CD4-positive, alpha-beta T cell (primary cell): ENCODE results near the gene SP6. TPM values are rescaled to one million over a fixed set of nuclear protein-coding genes. Genes with fewer than 3 reads are reported as not detected.

Source experiments
- ATAC-seq: fragments of 200-7000 bp; cut with Tn5 transposase; one replicate; pipeline ENCODE4 v1.10.0; 2022; ENCODE audit warnings: mild to moderate bottlenecking; ENCODE audit not compliant: poor library complexity
- CTCF ChIA-PET: fragments of 350-600 bp; sonication (Branson Sonifier 250); formaldehyde crosslinking; loops from one replicate; lab custom pipeline; 2021; ENCODE audit warnings: antibody characterized with exemption, inconsistent platforms; lab: Charles Lee
- POLR2A ChIA-PET: fragments of 350-600 bp; sonication (Branson Sonifier 250); formaldehyde crosslinking; loops from one replicate; lab custom pipeline; 2021; ENCODE audit warnings: antibody characterized with exemption, inconsistent platforms; lab: Charles Lee
- DNase-seq, 14 experiments: peaks; one replicate each; pipeline ENCODE4 v3.0.0-alpha.2; 2013 to 2020; ENCODE audit warnings: mixed read lengths in 2 of 14
- H3K27ac ChIP-seq, 2 donors: one replicate each; pipeline versions ENCODE4 v1.5.1 to v1.7.0; 2013; ENCODE audit warnings: low read length in 2 of 2, low read depth in 1 of 2, mild to moderate bottlenecking in 1 of 2
- H3K27me3 ChIP-seq, 2 experiments: 1 replicate in 1 of 2; 2 replicates in 1 of 2; pipeline versions ENCODE4 v1.6.1 to v1.7.0; 2013; ENCODE audit warnings: low read length in 2 of 2, control low read depth in 1 of 2, mild to moderate bottlenecking in 1 of 2, moderate library complexity in 1 of 2; ENCODE audit not compliant: insufficient read depth in 2 of 2, control insufficient read depth in 1 of 2
- H3K36me3 ChIP-seq: one replicate; pipeline ENCODE4 v1.6.1; 2013; ENCODE audit warnings: low read length, control low read depth; ENCODE audit not compliant: insufficient read depth
- H3K4me1 ChIP-seq: one replicate; pipeline ENCODE4 v1.6.1; 2013; ENCODE audit warnings: low read length, control low read depth; ENCODE audit not compliant: insufficient read depth
- H3K4me3 ChIP-seq: one replicate; pipeline ENCODE4 v1.5.1; 2013; ENCODE audit warnings: mild to moderate bottlenecking, low read length, moderate library complexity
- H3K9me3 ChIP-seq, 2 experiments: 1 replicate in 1 of 2; 2 replicates in 1 of 2; pipeline versions ENCODE4 v1.6.1 to v1.7.0; 2013; ENCODE audit warnings: low read length in 2 of 2, mild to moderate bottlenecking in 2 of 2, control low read depth in 1 of 2, moderate library complexity in 1 of 2; ENCODE audit not compliant: control insufficient read depth in 1 of 2, insufficient read depth in 1 of 2
- H3K27ac Mint-ChIP-seq: one replicate; pipeline ENCODE4 v1.8.0; 2020; ENCODE audit warnings: mixed read lengths
- H3K27me3 Mint-ChIP-seq: one replicate; pipeline ENCODE4 v1.8.0; 2021; ENCODE audit warnings: mixed read lengths
- H3K36me3 Mint-ChIP-seq: one replicate; pipeline ENCODE4 v1.8.0; 2021; ENCODE audit warnings: low read depth, mixed read lengths
- H3K4me1 Mint-ChIP-seq: one replicate; pipeline ENCODE4 v1.8.0; 2021; ENCODE audit warnings: low read depth, mixed read lengths
- H3K4me3 Mint-ChIP-seq: one replicate; pipeline ENCODE4 v1.8.0; 2020; ENCODE audit warnings: mild to moderate bottlenecking, mixed read lengths
- H3K9me3 Mint-ChIP-seq: one replicate; pipeline ENCODE4 v1.8.0; 2020; ENCODE audit warnings: mixed read lengths
- intact Hi-C, 2 experiments: fragments of 100-400 bp; cut with DNase I in 1 of 2; cut with micrococcal nuclease in 1 of 2; formaldehyde crosslinking; loops; one replicate each; pipeline versions ENCODE4 v1.15.1 to v1.9.0; 2023 to 2025; cut with DNase I, micrococcal nuclease
- total RNA-seq, 174 experiments: library from RNA in 2 of 174; stranded (reverse) in 2 of 174; gene quantifications; one replicate each; pipeline ENCODE4 v1.2.3 and lab custom pipeline; 2021 to 2026
- TF ChIP-seq, protein P1 (sequence below): fragments of 200-600 bp; IDR thresholded peaks from one replicate; pipeline ENCODE4 v1.8.0; 2022; ENCODE audit warnings: antibody characterized with exemption, mild to moderate bottlenecking

SP6 gene
- total RNA-seq, 2 experiments from 2014 or later: 0.17 to 0.27 TPM

DNA sequence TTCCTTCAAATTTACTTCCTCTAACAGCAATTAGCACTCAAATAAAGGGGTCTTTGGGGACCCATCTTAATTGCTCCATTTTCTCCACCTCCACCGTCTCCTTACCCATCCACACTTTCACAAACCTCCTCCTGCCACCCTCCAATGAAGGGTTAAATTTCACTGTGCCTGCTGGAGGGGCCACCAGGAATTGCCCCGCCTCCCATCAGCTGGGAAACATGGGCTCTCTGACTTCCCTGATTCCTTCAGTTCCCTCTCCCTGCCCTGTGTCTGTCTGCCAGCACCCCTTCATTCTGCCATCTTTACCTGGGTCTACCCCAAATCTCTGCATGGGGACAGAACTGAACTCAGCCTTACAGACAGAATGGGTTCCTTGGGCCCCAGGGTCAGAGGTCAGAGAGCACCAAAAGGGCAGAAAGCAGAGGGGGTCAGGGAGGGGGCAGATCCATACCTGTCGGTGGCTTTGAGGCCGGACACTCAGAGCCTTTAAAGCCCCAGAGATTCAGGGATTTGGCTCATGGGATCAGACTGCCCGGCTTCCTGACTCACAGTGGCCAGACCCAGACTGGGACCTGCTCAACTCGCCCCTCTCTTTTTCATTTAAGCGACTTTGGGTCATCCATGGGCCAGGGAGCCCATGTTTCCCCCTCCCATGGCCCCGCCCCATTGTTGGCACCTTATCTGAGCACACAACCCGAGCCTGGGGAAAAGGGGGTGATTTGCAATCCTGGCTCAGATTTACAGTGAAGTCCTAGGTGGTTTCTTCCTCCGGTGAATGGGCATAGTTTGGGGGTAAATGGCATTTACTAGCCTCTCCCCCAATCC is 27.5 kb upstream of the SP6 start:
- Mint-ChIP-seq H3K4me1 (peaks cover 9% of the 10 kb centered on the region), H3K36me3 (no peaks in the 10 kb centered on the region), H3K27me3 (peaks cover 42% of the 10 kb centered on the region), H3K4me3 (no peak overlapping the region), H3K27ac (no peak overlapping the region), H3K9me3 (no peaks in the 10 kb centered on the region)
- Histone ChIP-seq H3K9me3 (no peaks in the 10 kb centered on the region), H3K36me3 (no peaks in the 10 kb centered on the region), H3K4me3 (no peak overlapping the region), H3K27ac (no peak overlapping the region), H3K4me1 (peaks cover 14% of the 10 kb centered on the region), H3K27me3 (peaks cover 10 to 15% of the 10 kb centered on the region in 2 experiments)
- intact Hi-C loops: no loop called here
- ChIA-PET POLR2A (no interaction called here), CTCF (no interaction called here)
- DNase-seq (no peak), ATAC-seq (no peak)
- TF ChIP-seq, protein P1, sequence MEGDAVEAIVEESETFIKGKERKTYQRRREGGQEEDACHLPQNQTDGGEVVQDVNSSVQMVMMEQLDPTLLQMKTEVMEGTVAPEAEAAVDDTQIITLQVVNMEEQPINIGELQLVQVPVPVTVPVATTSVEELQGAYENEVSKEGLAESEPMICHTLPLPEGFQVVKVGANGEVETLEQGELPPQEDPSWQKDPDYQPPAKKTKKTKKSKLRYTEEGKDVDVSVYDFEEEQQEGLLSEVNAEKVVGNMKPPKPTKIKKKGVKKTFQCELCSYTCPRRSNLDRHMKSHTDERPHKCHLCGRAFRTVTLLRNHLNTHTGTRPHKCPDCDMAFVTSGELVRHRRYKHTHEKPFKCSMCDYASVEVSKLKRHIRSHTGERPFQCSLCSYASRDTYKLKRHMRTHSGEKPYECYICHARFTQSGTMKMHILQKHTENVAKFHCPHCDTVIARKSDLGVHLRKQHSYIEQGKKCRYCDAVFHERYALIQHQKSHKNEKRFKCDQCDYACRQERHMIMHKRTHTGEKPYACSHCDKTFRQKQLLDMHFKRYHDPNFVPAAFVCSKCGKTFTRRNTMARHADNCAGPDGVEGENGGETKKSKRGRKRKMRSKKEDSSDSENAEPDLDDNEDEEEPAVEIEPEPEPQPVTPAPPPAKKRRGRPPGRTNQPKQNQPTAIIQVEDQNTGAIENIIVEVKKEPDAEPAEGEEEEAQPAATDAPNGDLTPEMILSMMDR: no peak

DNA sequence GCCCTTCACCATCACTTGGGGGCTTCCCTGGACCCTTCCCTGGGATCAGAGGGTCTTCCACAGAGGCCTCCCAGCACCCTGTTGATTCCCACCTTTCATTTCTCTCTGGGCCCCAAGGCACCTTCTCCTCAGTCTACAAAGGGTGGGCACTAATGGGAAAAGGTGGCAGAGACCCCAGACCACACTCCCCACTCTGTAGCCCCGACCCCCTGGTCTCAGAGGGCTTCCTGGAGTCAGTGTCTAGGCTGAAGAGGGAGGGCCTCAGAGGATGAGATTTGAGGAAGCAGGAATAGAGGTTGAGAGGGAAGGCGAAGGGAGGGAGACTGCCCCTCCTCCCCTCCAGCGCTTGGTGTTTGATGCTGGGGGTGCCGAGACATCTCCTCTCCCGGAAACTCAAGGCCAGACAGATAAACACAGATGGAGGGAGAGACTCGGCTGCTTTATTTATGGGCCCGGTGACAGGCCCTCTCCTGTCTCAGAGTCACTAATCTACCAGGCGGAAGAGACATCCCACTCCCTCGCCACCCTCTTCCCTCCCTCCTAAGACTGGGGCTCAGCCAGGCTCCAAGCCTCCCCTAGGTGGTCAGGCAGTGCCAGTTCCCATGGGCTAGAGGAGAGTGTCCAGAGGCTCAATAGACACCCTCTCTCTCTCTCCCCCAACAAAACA is 26.5 kb upstream of the SP6 start:
- TF ChIP-seq, protein P1: no peak
- CTCF ChIA-PET: no interaction called here

DNA sequence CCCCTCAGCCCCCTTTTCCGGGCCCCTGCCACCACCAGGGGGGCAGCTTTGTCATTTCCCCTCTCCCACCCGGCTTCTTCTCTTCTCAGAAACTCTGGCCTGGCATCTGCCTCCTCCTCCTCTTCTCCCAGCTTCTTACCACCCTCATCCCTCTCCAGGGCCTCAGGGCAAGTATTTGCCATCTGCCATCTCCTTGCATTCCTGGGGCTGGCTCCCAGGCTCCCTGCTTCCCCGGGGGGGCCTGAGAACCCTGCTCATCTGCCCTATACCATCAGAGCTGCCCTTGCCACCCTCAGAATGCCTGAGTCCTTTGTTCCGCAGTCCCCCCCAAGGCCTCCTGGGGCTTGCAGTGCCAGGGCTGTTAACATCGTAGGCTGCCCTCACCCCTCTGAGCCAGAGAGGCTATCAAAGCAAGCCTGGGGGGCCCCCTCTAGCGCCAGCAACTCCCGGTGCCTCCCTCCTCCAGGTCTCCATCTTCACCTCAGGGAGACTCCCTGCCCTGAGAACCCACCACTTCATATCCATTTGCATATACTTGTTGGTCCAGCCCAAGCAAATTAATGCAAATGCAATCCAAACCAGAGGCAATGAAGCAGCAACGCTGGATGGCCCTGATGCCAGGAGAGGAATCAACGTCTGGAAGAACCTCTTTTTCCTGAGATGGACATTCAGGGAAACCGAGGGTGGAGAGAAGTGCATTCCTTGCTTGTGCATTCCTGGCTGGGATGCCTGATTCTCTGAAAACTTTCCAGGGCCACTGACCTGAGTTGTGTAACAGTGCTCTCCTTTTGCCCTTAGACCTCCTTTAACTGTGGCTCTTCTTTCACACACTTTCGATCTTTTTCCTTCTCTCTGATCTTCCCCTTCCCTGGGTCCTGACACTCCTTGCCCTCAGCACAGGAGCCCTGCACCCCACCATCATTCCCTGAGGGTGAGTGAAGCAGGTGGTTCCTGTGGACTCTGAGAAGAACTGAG is 24.3 kb upstream of the SP6 start:
- Mint-ChIP-seq H3K27me3 (peaks cover 70% of the 10 kb centered on the region), H3K4me1 (no peaks in the 10 kb centered on the region)
- ATAC-seq: no peak

More for the DNA sequence above, 26.5 kb upstream of the SP6 start:
- Histone ChIP-seq H3K9me3 (peaks cover 0 to 3% of the 10 kb centered on the region in 2 experiments), H3K27ac (no peak overlapping the region), H3K4me3 (no peak overlapping the region), H3K36me3 (no peaks in the 10 kb centered on the region), H3K4me1 (peaks cover 5% of the 10 kb centered on the region), H3K27me3 (peaks cover 18 to 19% of the 10 kb centered on the region in 2 experiments)
- H3K36me3 Mint-ChIP-seq: no peaks in the 10 kb centered on the region
- intact Hi-C loops: no loop called here
- no peak overlapping the region for H3K4me3 Mint-ChIP-seq
- no peaks in the 10 kb centered on the region for H3K9me3 Mint-ChIP-seq
- ATAC-seq: no peak
- no peaks in the 10 kb centered on the region for H3K4me1 Mint-ChIP-seq
- peaks cover 48% of the 10 kb centered on the region for H3K27me3 Mint-ChIP-seq
- no peak for DNase-seq
- no peak overlapping the region for H3K27ac Mint-ChIP-seq
- POLR2A ChIA-PET: no interaction called here

More for the DNA sequence above, 24.3 kb upstream of the SP6 start:
- H3K36me3 Mint-ChIP-seq: no peaks in the 10 kb centered on the region
- no peaks in the 10 kb centered on the region for H3K9me3 Mint-ChIP-seq
- peaks cover 35 to 39% of the 10 kb centered on the region in 2 experiments for H3K27me3 ChIP-seq
- TF ChIP-seq, protein P1: no peak
- intact Hi-C loops: no loop called here
- DNase-seq: no peak
- no peak overlapping the region for H3K27ac ChIP-seq
- H3K36me3 ChIP-seq: no peaks in the 10 kb centered on the region
- no peak overlapping the region for H3K4me3 ChIP-seq
- ChIA-PET POLR2A (no interaction called here), CTCF (no interaction called here)
- H3K4me1 ChIP-seq: no peaks in the 10 kb centered on the region
- H3K9me3 ChIP-seq: peaks cover 0 to 8% of the 10 kb centered on the region in 2 experiments
- H3K27ac Mint-ChIP-seq: no peak overlapping the region
- no peak overlapping the region for H3K4me3 Mint-ChIP-seq
